DOHH2 (cell line): ENCODE data around the gene SNCG.

Experiments
- EZH2phosphoT487 ChIP-seq: fragments of 200-600 bp; sonication (generic); IDR thresholded peaks from 2 replicates; pipeline ENCODE4 v1.6.1; 2017; ENCODE audit warnings: borderline replicate concordance, mild to moderate bottlenecking, antibody characterized with exemption, low read length, moderate library complexity, mixed read lengths
- TF ChIP-seq, protein P1 (sequence below): fragments of 200-600 bp; sonication (generic); IDR thresholded peaks from one replicate; pipeline ENCODE4 v1.5.1; 2014; ENCODE audit warnings: antibody characterized with exemption, mild to moderate bottlenecking, low read depth, low read length; ENCODE audit not compliant: poor library complexity, severe bottlenecking

- TF ChIP-seq, protein P1, sequence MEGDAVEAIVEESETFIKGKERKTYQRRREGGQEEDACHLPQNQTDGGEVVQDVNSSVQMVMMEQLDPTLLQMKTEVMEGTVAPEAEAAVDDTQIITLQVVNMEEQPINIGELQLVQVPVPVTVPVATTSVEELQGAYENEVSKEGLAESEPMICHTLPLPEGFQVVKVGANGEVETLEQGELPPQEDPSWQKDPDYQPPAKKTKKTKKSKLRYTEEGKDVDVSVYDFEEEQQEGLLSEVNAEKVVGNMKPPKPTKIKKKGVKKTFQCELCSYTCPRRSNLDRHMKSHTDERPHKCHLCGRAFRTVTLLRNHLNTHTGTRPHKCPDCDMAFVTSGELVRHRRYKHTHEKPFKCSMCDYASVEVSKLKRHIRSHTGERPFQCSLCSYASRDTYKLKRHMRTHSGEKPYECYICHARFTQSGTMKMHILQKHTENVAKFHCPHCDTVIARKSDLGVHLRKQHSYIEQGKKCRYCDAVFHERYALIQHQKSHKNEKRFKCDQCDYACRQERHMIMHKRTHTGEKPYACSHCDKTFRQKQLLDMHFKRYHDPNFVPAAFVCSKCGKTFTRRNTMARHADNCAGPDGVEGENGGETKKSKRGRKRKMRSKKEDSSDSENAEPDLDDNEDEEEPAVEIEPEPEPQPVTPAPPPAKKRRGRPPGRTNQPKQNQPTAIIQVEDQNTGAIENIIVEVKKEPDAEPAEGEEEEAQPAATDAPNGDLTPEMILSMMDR: no peak
- TF ChIP-seq EZH2phosphoT487: no peak
These were observed 806 bp upstream of the SNCG start, which contains the start of gene MMRN2 for GRCh38 chr10:86957471-86958115.
